OCI-LY7 (cell line): ENCODE data around the gene PALS1. TPM values are rescaled to one million over a fixed set of nuclear protein-coding genes. Genes with fewer than 3 reads are reported as not detected.

ENCODE experiments used
- BruUV-seq: library from RNA; stranded (reverse); fragments of 400-500 nt; replicated peaks from 2 replicates; lab custom pipeline; 2021; lab: Mats Ljungman, UMichigan
- CTCF ChIA-PET: fragments of 300-600 bp; sonication (Branson Sonifier 250); formaldehyde crosslinking; loops from one replicate; lab custom pipeline; 2022; ENCODE audit warnings: antibody characterized with exemption; ENCODE audit not compliant: unreplicated experiment; lab: Charles Lee
- POLR2A ChIA-PET: fragments of 300-600 bp; sonication (Branson Sonifier 250); formaldehyde crosslinking; loops from one replicate; lab custom pipeline; 2022; ENCODE audit warnings: antibody characterized with exemption; lab: Charles Lee
- DNase-seq: peaks from one replicate; pipeline ENCODE4 v3.0.0-alpha.2; 2015; ENCODE audit warnings: low spot score
- H2AFZ ChIP-seq: fragments of 200-600 bp; sonication (generic), shearing (Covaris generic); 2 replicates; pipeline ENCODE4 v1.6.1; 2014; ENCODE audit warnings: mild to moderate bottlenecking, antibody characterized with exemption, low read length, moderate library complexity
- H3K27ac ChIP-seq: fragments of 200-600 bp; sonication (generic); 2 replicates; pipeline ENCODE4 v1.5.1; 2014; ENCODE audit warnings: mixed run types, low read depth, mild to moderate bottlenecking, moderate library complexity, low read length, inconsistent platforms; ENCODE audit not compliant: poor library complexity, severe bottlenecking
- H3K36me3 ChIP-seq: fragments of 200-600 bp; sonication (generic); 2 replicates; pipeline ENCODE4 v1.6.1; 2014; ENCODE audit warnings: mild to moderate bottlenecking, antibody characterized with exemption, low read length, moderate library complexity, mixed read lengths; ENCODE audit not compliant: insufficient read depth
- H3K4me1 ChIP-seq: fragments of 200-600 bp; sonication (generic); 2 replicates; pipeline ENCODE4 v1.5.1; 2014; ENCODE audit warnings: mild to moderate bottlenecking, low read length; ENCODE audit not compliant: insufficient read depth, poor library complexity, severe bottlenecking
- H3K4me2 ChIP-seq: fragments of 200-600 bp; sonication (generic); 2 replicates; pipeline ENCODE4 v1.6.1; 2014; ENCODE audit warnings: mild to moderate bottlenecking, low read length
- H3K4me3 ChIP-seq: fragments of 200-600 bp; sonication (generic); 2 replicates; pipeline ENCODE4 v1.5.1; 2014; ENCODE audit warnings: mild to moderate bottlenecking, low read depth, low read length; ENCODE audit not compliant: poor library complexity, severe bottlenecking
- H3K79me2 ChIP-seq: fragments of 200-600 bp; sonication (generic); 2 replicates; pipeline ENCODE4 v1.6.1; 2016; ENCODE audit warnings: low read depth, mild to moderate bottlenecking, low read length, moderate library complexity, mixed read lengths; ENCODE audit not compliant: insufficient read depth
- H3K9me2 ChIP-seq: fragments of 200-600 bp; sonication (generic); 2 replicates; pipeline ENCODE4 v1.6.1; 2016; ENCODE audit warnings: mild to moderate bottlenecking, low read length, mixed read lengths; ENCODE audit not compliant: insufficient read depth
- H3K9me3 ChIP-seq: fragments of 200-600 bp; sonication (generic); 2 replicates; pipeline ENCODE4 v1.6.1; 2014; ENCODE audit warnings: mild to moderate bottlenecking, mixed run types, low read length, mixed read lengths
- H4K20me1 ChIP-seq: fragments of 200-600 bp; sonication (generic); 2 replicates; pipeline ENCODE4 v1.6.1; 2014; ENCODE audit warnings: mild to moderate bottlenecking, antibody characterized with exemption, low read length, moderate library complexity, mixed read lengths; ENCODE audit not compliant: insufficient read depth
- CTCF ChIP-seq: fragments of 200-600 bp; sonication (generic); conservative IDR thresholded peaks from 2 replicates; pipeline ENCODE4 v1.5.1; 2014; ENCODE audit warnings: mild to moderate bottlenecking, antibody characterized with exemption, low read length, moderate library complexity, mixed read lengths
- EZH2phosphoT487 ChIP-seq: fragments of 200-600 bp; sonication (generic); IDR thresholded peaks from 2 replicates; pipeline ENCODE4 v1.6.1; 2018; ENCODE audit warnings: low read depth, borderline replicate concordance, mild to moderate bottlenecking, mixed run types, antibody characterized with exemption, low read length, moderate library complexity, mixed read lengths
- intact Hi-C: fragments of 100-400 bp; cut with micrococcal nuclease; formaldehyde crosslinking; loops from one replicate; pipeline ENCODE4 v1.10.0; 2022; ENCODE audit not compliant: unreplicated experiment
- total RNA-seq, 2 experiments: library from RNA; depleted of rRNA in 1 of 2; stranded (reverse); fragments of >200 nt in 1 of 2; shearing (Covaris generic) in 1 of 2; gene quantifications; 2 replicates each; pipeline ENCODE4 v1.2.3, GENCODE V29; 2014 to 2022

The PALS1 gene
- total RNA-seq, 2 experiments from 2014 or later: 14.1 to 19.6 TPM

GRCh38 chr14:67276131-67276530 lies 34.9 kb downstream of the PALS1 start:
- no peak overlapping the region for H3K4me3 ChIP-seq
- peaks cover 8% of the 10 kb centered on the region for H3K36me3 ChIP-seq
- H3K9me2 ChIP-seq: no peaks in the 10 kb centered on the region
- H4K20me1 ChIP-seq: peaks cover 4% of the 10 kb centered on the region; the same call in 1 of the 2 replicates
- H3K79me2 ChIP-seq: 0 out of 2 replicates have a peak, but pooled peaks cover 4% of the 10 kb centered on the region
- TF ChIP-seq CTCF (no peak), EZH2phosphoT487 (no peak)
- POLR2A ChIA-PET: interaction anchor here (0.6 kb wide), 1 partner anchor 69 kb away, joined by 4 read pairs; no protein-coding TSS in a partner anchor
- H3K4me2 ChIP-seq: no peak overlapping the region
- CTCF ChIA-PET: no interaction called here
- H3K9me3 ChIP-seq: no peaks in the 10 kb centered on the region
- H2AFZ ChIP-seq: no peak overlapping the region
- H3K4me1 ChIP-seq: no peaks in the 10 kb centered on the region
- intact Hi-C loops: no loop called here
- DNase-seq: no peak
- no peak overlapping the region for H3K27ac ChIP-seq
- BruUV-seq: no TSS peak

GRCh38 chr14:67280506-67280905 lies 39.3 kb downstream of the PALS1 start:
- no peaks in the 10 kb centered on the region for H3K36me3 ChIP-seq
- no peak for DNase-seq
- H3K4me3 ChIP-seq: no peak overlapping the region
- TF ChIP-seq CTCF (no peak), EZH2phosphoT487 (no peak)
- no peaks in the 10 kb centered on the region for H3K4me1 ChIP-seq
- no peak overlapping the region for H3K4me2 ChIP-seq
- H3K27ac ChIP-seq: no peak overlapping the region
- H2AFZ ChIP-seq: no peak overlapping the region
- H4K20me1 ChIP-seq: peaks cover 4% of the 10 kb centered on the region; the same call in 1 of the 2 replicates
- no peaks in the 10 kb centered on the region for H3K9me2 ChIP-seq
- BruUV-seq: no TSS peak
- ChIA-PET CTCF (no interaction called here), POLR2A (no interaction called here)
- 0 out of 2 replicates have a peak, but pooled peaks cover 4% of the 10 kb centered on the region for H3K79me2 ChIP-seq
- H3K9me3 ChIP-seq: no peaks in the 10 kb centered on the region
- intact Hi-C loops: no loop called here

GRCh38 chr14:67285876-67286452 lies 44.7 kb downstream of the PALS1 start:
- CTCF ChIA-PET: no interaction called here
- POLR2A ChIA-PET: interaction anchor here (0.6 to 0.7 kb wide), 3 partner anchors 8 to 377 kb away, joined by 3 to 4 read pairs (median 3); no protein-coding TSS in a partner anchor
- H3K4me1 ChIP-seq: no peaks in the 10 kb centered on the region
- DNase-seq: peak; percentile 54
- no peaks in the 10 kb centered on the region for H3K36me3 ChIP-seq
- no peak overlapping the region for H3K4me3 ChIP-seq
- BruUV-seq: no TSS peak
- intact Hi-C loops: loop anchor here (1.0 kb wide), 1 partner anchor 120 kb away; no protein-coding TSS in a partner anchor
- no peak overlapping the region for H2AFZ ChIP-seq
- H3K9me2 ChIP-seq: no peaks in the 10 kb centered on the region
- no peaks in the 10 kb centered on the region for H4K20me1 ChIP-seq
- no peaks in the 10 kb centered on the region for H3K79me2 ChIP-seq
- no peaks in the 10 kb centered on the region for H3K9me3 ChIP-seq
- no peak overlapping the region for H3K4me2 ChIP-seq
- TF ChIP-seq CTCF: peak; percentile 86
- TF ChIP-seq EZH2phosphoT487: no peak
- no peak overlapping the region for H3K27ac ChIP-seq
